ENCODE data around the gene ZNF578. TPM values are rescaled to one million over a fixed set of nuclear protein-coding genes. Genes with fewer than 3 reads are reported as not detected.
A peak's percentile ranks its signal among the peaks of the same experiment; 100 is the strongest.
"Not testable (repeated sequence)": the region's sequence is repeated elsewhere in the genome, so short reads cannot be mapped to it uniquely, and the experiment has no call there.

Gene ZNF578
- total RNA-seq, 3 donors from 2014 or later (not counting 1 experiment from before 2014, with no cell fraction given): 2.5 to 4.1 (median 3.0) TPM

DNA sequence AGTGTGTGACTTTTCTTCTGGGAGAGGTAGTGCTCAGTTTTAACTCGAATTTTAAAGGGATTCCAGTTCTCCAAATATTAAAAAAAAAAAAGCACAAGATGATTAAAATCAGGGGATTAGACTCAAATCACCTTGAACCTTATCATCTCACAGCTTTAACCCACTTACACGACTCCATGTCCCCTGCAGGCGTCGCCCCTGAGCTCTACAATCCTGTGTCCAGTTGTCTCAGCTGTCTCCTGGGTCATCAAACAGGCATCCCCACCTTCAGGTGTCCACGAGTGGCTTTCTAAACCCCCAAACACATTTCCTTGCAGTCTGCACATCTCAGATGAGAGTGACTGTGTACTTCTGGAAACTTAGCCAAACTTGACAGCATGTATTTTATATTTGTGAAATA lies 88.3 kb downstream of the ZNF578 start:
- H3K9me3 ChIP-seq (ENCODE audit: control insufficient read depth, insufficient read depth, low read length): no peaks in the 10 kb centered on the region
- H3K27ac Mint-ChIP-seq: peak overlapping the region; percentile 95

DNA sequence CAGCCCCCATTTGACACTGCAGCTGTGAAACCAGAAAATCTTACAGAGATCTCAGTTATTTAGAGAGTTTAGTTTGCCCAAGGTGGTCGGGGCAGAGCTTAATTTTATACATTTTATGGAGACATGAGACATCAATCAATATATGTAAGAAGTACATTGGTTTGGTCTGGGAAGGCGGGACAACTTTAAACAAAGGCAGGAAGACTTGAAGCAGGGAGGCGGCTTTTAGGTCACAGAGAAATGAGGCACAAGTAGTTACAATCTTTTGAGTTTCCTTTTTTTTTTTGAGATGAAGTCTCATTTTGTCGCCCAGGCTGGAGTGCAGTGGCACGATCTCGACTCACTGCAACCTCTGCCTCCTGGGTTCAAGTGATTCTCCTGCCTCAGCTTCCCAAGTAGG lies 89.2 kb downstream of the ZNF578 start:
- DNase-seq; H3K9me3 Mint-ChIP-seq; H3K4me3 ChIP-seq (ENCODE audit: low read length); H3K27me3 ChIP-seq (ENCODE audit: control insufficient read depth, insufficient read depth, low read length); H3K27me3 Mint-ChIP-seq (ENCODE audit: low read depth in 2 of 2); H3K36me3 Mint-ChIP-seq; intact Hi-C loops (cut with micrococcal nuclease); H3K9me3 ChIP-seq (ENCODE audit: control insufficient read depth, insufficient read depth, low read length): not testable (repeated sequence)
- Mint-ChIP-seq H3K4me1 (peaks cover 31 to 35% of the 10 kb centered on the region in 2 donors), H3K27ac (peak overlapping the region; percentile 95), H3K4me3 (peak overlapping the region; percentile 84)
- peaks cover 32% of the 10 kb centered on the region for H3K36me3 ChIP-seq (ENCODE audit: control insufficient read depth, insufficient read depth, low read length)
- WGBS (ENCODE audit: insufficient coverage): 74% methylated on average over 5 of the region's 6 CpGs
- peak overlapping the region; percentile 70 for H3K27ac ChIP-seq (ENCODE audit: low read length)
- peaks cover 49% of the 10 kb centered on the region for H3K4me1 ChIP-seq (ENCODE audit: control insufficient read depth, insufficient read depth, low read length)
- peak in 2 of 3 donors; percentile 8 to 47 for ATAC-seq

More for the DNA sequence above, 88.3 kb downstream of the ZNF578 start:
- Mint-ChIP-seq H3K27me3 (ENCODE audit: low read depth in 2 of 2) (no peaks in the 10 kb centered on the region), H3K4me3 (peak overlapping the region; percentile 45), H3K36me3 (no peaks in the 10 kb centered on the region), H3K9me3 (no peaks in the 10 kb centered on the region), H3K4me1 (peaks cover 40 to 44% of the 10 kb centered on the region in 2 donors)
- intact Hi-C loops (cut with micrococcal nuclease): no loop called here
- H3K27ac ChIP-seq (ENCODE audit: low read length): peak overlapping the region; percentile 19
- H3K4me1 ChIP-seq (ENCODE audit: control insufficient read depth, insufficient read depth, low read length): peaks cover 58% of the 10 kb centered on the region
- H3K27me3 ChIP-seq (ENCODE audit: control insufficient read depth, insufficient read depth, low read length): no peaks in the 10 kb centered on the region
- DNase-seq (no peak), ATAC-seq (no peak)
- TF ChIP-seq CTCF (IDR thresholded peaks at IDR 0.05): no peak
- peaks cover 24% of the 10 kb centered on the region for H3K36me3 ChIP-seq (ENCODE audit: control insufficient read depth, insufficient read depth, low read length)
- H3K4me3 ChIP-seq (ENCODE audit: low read length): no peak overlapping the region
- 86% methylated on average over 5 of the region's 5 CpGs for WGBS (ENCODE audit: insufficient coverage)

DNA sequence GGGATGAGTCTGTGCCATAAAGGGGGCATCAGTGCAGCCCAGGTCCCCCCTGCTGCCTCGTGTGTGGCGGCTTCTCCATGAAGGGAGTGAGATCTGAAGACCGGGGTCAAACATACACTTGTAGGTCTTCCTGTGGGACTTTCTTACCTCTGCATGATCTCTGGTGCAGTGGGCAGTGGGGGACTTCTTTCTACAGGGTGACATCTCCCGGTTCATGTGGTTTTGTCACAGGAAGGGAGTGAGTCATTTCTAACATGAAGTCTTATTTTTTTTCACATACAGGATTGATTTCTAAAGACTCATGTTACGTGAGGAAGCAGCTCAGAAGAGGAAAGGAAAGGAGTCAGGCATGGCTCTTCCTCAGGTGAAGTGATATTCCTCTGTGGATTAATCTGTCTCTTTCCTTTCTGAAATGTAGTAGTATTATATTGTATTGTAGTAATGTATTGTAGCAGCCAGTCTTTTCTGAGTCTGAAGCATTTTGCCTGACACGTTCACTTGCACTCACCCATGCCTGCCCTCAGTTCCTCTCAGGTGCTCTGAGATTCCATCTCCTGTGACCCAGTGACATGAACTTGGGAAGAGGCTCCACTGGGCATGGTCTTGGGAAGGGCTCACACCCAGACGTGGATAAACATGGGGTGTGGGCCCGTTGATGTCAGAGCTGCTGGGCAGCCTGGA lies 89.8 kb downstream of the ZNF578 start:
- DNase-seq: peak; percentile 46 to 76

More for the DNA sequence above, 89.8 kb downstream of the ZNF578 start:
- no peak for TF ChIP-seq CTCF (IDR thresholded peaks at IDR 0.05)
- Histone ChIP-seq H3K4me3 (ENCODE audit: low read length) (no peak overlapping the region), H3K4me1 (ENCODE audit: control insufficient read depth, insufficient read depth, low read length) (peaks cover 46% of the 10 kb centered on the region), H3K36me3 (ENCODE audit: control insufficient read depth, insufficient read depth, low read length) (peaks cover 37% of the 10 kb centered on the region), H3K27me3 (ENCODE audit: control insufficient read depth, insufficient read depth, low read length) (no peaks in the 10 kb centered on the region), H3K9me3 (ENCODE audit: control insufficient read depth, insufficient read depth, low read length) (peaks cover 2% of the 10 kb centered on the region), H3K27ac (ENCODE audit: low read length) (peak overlapping the region; percentile 70)
- 43% methylated on average over 6 of the region's 8 CpGs for WGBS (ENCODE audit: insufficient coverage)
- ATAC-seq: peak; percentile 89 to 95 (median 93)
- H3K9me3 Mint-ChIP-seq: no peaks in the 10 kb centered on the region
- H3K4me3 Mint-ChIP-seq: peak overlapping the region; percentile 84
- no peaks in the 10 kb centered on the region for H3K27me3 Mint-ChIP-seq (ENCODE audit: low read depth in 2 of 2)
- peaks cover 30 to 35% of the 10 kb centered on the region in 2 donors for H3K4me1 Mint-ChIP-seq
- intact Hi-C loops (cut with micrococcal nuclease): loop anchor here (1.0 kb wide), 1 partner anchor 27 kb away; the partner anchor contains the start of gene ZNF701
- no peaks in the 10 kb centered on the region for H3K36me3 Mint-ChIP-seq
- peak overlapping the region; percentile 95 for H3K27ac Mint-ChIP-seq

All from natural killer cell (primary cell).